Uterus (tissue), 4 donors: ENCODE results near the gene GJB2. TPM values are rescaled to one million over a fixed set of nuclear protein-coding genes. Genes with fewer than 3 reads are reported as not detected.

Source experiments
- DNase-seq, 2 donors: peaks; one replicate each; pipeline ENCODE4 v3.0.0-alpha.2; 2019 to 2020
- H3K27ac ChIP-seq, 2 donors: fragments of 200-600 bp; sonication (generic); 1 replicate in 1 of 2; 2 replicates in 1 of 2; pipeline ENCODE4 v1.5.1; 2016 to 2018
- H3K27me3 ChIP-seq, 2 donors: fragments of 200-600 bp; sonication (generic); one replicate each; pipeline ENCODE4 v1.5.1; 2018 to 2019; ENCODE audit warnings: control low read depth in 1 of 2
- H3K36me3 ChIP-seq, 2 donors: fragments of 200-600 bp; sonication (generic); one replicate each; pipeline ENCODE4 v1.5.1; 2019; ENCODE audit warnings: control low read depth in 1 of 2
- H3K4me1 ChIP-seq, 2 donors: fragments of 200-600 bp; sonication (generic); one replicate each; pipeline ENCODE4 v1.5.1; 2018 to 2019; ENCODE audit warnings: control low read depth in 1 of 2
- H3K4me3 ChIP-seq, 2 donors: fragments of 200-600 bp; sonication (generic); 1 replicate in 1 of 2; 2 replicates in 1 of 2; pipeline ENCODE4 v1.5.1; 2018 to 2019; ENCODE audit warnings: mild to moderate bottlenecking in 1 of 2
- H3K9me3 ChIP-seq, 2 donors: fragments of 200-600 bp; sonication (generic); one replicate each; pipeline ENCODE4 v1.5.1; 2019; ENCODE audit warnings: control low read depth in 1 of 2
- CTCF ChIP-seq, 4 experiments: fragments of 200-600 bp in 2 of 4; fragments of 450-650 bp in 2 of 4; sonication (generic) in 2 of 4; IDR thresholded peaks; one replicate each; pipeline ENCODE4 v1.5.1; 2016 to 2019; ENCODE audit warnings: antibody characterized with exemption in 4 of 4, mild to moderate bottlenecking in 2 of 4, moderate library complexity in 1 of 4
- POLR2A ChIP-seq, 2 donors: fragments of 450-650 bp; IDR thresholded peaks; one replicate each; pipeline ENCODE4 v1.6.1; 2016; ENCODE audit warnings: antibody characterized with exemption in 2 of 2, mild to moderate bottlenecking in 1 of 2, moderate library complexity in 1 of 2
- intact Hi-C: fragments of 100-400 bp; cut with DNase I; formaldehyde crosslinking; loops from one replicate; pipeline ENCODE4 v1.15.1; 2023; ENCODE audit warnings: low total_unique reads
- total RNA-seq, 4 donors: library from RNA; depleted of rRNA in 3 of 4; stranded (reverse); fragments of >200 nt in 3 of 4; gene quantifications; one replicate each; pipeline versions ENCODE4 v1.1.0 to v1.2.4, GENCODE V29; 2014 to 2023
- donor health status: DM: yes; HTN: yes; CAD: no.

GJB2 gene
- total RNA-seq, 4 donors from 2014 or later = 1.2 to 2.5 TPM; not detected in 2

GRCh38 chr13:20181188-20181587 lies 11.6 kb downstream of the GJB2 start:
- Histone ChIP-seq H3K9me3 (no peaks in the 10 kb centered on the region), H3K27me3 (no peaks in the 10 kb centered on the region), H3K4me1 (no peaks in the 10 kb centered on the region), H3K27ac (no peak overlapping the region), H3K4me3 (no peak overlapping the region), H3K36me3 (no peaks in the 10 kb centered on the region)
- no peak for DNase-seq
- TF ChIP-seq POLR2A (IDR thresholded peaks at IDR 0.05) (no peak), CTCF (IDR thresholded peaks at IDR 0.05) (no peak)
- intact Hi-C loops = no loop called here

DNA sequence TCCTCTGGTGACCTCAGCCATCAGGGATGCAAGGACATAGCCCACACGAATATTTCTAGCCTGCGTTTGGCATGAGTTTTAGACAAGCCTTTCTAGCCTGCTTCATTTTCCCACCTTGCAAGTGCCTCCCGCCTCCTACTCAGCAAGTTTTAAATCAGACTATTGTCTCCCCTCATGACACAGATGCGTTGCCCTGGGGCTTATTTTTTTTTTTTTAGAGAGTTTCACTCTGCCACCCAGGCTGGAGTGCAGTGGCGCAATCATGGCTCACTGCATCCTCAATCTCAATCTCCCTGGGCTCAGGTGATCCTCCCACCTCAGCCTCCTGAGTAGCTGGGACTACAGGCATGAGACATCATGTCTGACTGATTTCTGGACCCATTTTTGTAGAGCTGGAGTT lies 14.6 kb downstream of the GJB2 start:
- DNase-seq = no peak
- H3K27ac ChIP-seq = peak overlapping the region in 1 of 2 donors; percentile 18
- H3K4me3 ChIP-seq = no peak overlapping the region
- no peaks in the 10 kb centered on the region for H3K4me1 ChIP-seq
- no peak for TF ChIP-seq CTCF (IDR thresholded peaks at IDR 0.05)
- TF ChIP-seq POLR2A (IDR thresholded peaks at IDR 0.05) = no peak
- no peaks in the 10 kb centered on the region for H3K36me3 ChIP-seq
- H3K27me3 ChIP-seq = no peaks in the 10 kb centered on the region
- intact Hi-C loops = no loop called here
- H3K9me3 ChIP-seq = no peaks in the 10 kb centered on the region

DNA sequence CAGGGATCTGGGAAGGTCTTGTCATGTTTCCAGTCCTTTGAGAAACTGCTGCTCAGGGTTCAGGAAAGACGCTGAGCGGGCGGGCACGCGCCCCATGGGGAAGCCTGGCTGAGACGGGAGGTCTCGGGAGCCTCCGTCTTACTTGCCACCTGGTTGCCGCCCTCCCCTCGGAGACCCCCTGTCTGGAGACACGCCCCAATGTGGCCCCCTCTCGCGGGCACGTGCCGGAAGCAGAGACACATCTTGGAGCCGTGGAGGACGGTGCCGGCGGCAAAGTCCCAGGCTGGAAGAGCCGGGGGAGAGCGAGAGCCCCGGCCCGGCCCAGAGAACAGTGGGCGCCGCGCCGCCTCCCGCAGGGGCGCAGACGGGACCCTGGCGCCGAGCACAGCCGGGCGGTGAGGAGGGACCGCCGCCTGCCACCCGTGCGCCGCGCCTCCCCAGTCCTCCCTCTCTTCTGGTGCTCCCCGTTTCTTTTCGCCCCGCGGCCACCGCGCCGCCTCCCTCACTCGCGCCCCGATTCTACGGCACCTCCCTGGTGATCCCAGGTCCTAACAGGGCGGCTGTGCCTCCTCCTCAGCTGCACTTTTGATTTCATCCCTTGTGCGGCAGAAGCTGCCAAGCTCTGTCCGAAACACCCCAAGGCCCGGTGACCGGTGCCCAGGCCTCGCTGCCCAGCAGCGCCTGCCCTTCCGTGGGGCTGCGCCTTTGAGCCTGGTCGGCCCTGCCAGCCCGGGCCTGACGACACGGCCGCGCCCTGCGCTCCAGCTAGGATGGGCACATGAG lies 15.5 kb downstream of the GJB2 start:
- Histone ChIP-seq H3K27me3 (no peaks in the 10 kb centered on the region), H3K4me3 (no peak overlapping the region), H3K4me1 (no peaks in the 10 kb centered on the region), H3K36me3 (no peaks in the 10 kb centered on the region), H3K27ac (no peak overlapping the region), H3K9me3 (no peaks in the 10 kb centered on the region)
- DNase-seq = no peak
- no peak for TF ChIP-seq POLR2A (IDR thresholded peaks at IDR 0.05)
- no peak for TF ChIP-seq CTCF (IDR thresholded peaks at IDR 0.05)
- intact Hi-C loops = no loop called here

GRCh38 chr13:20175907-20176652 lies 16.7 kb downstream of the GJB2 start:
- TF ChIP-seq POLR2A (IDR thresholded peaks at IDR 0.05) (no peak), CTCF (IDR thresholded peaks at IDR 0.05) (no peak)
- DNase-seq = no peak
- no peak overlapping the region for H3K4me3 ChIP-seq
- no peaks in the 10 kb centered on the region for H3K27me3 ChIP-seq
- H3K9me3 ChIP-seq = no peaks in the 10 kb centered on the region
- intact Hi-C loops = no loop called here
- H3K4me1 ChIP-seq = no peaks in the 10 kb centered on the region
- H3K36me3 ChIP-seq = no peaks in the 10 kb centered on the region
- no peak overlapping the region for H3K27ac ChIP-seq

DNA sequence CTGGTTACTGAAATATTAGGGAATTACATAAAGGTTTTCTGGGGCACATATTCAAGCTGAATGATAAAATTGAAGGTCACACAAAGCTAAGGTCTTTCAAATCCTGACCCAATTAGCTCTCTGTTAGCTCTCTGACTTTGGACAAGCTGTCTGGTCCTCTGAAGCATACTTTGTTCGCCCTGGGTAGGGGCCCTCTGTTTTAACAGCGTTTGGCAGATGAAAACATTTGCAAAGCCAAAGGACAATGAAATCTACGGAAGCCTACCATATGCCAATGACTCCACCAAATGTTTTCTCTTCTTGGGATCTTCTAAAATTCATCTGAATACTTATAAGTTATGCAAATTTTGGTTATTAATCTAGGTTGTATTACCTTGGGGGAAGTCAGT lies 17.3 kb downstream of the GJB2 start:
- TF ChIP-seq CTCF (IDR thresholded peaks at IDR 0.05) (no peak), POLR2A (IDR thresholded peaks at IDR 0.05) (no peak)
- Histone ChIP-seq H3K27ac (no peak overlapping the region), H3K4me3 (no peak overlapping the region), H3K9me3 (no peaks in the 10 kb centered on the region), H3K36me3 (no peaks in the 10 kb centered on the region), H3K4me1 (no peaks in the 10 kb centered on the region), H3K27me3 (no peaks in the 10 kb centered on the region)
- intact Hi-C loops = no loop called here
- no peak for DNase-seq
